Measurements from ENCODE around the gene RND2.

RND2 gene

GRCh38 chr17:43079641-43080302 is 54.7 kb downstream of the RND2 start:
- DNase-seq (ENCODE audit: low spot score): no peak
